IPS DF 4.7 (cell line): Measurements from ENCODE around the gene STX16.

Experiments
- DNase-seq: peaks from one replicate; pipeline ENCODE4 v3.0.0-alpha.2; 2013; ENCODE audit warnings: low spot score; ENCODE audit errors: extremely low read depth

Gene STX16

GRCh38 chr20:58618351-58619076, 32.6 kb upstream of the STX16 start:
- no peak for DNase-seq

GRCh38 chr20:58619077-58619863, 31.8 kb upstream of the STX16 start:
- DNase-seq = no peak

- no peak for DNase-seq
These were observed 31.1 kb upstream of the STX16 start for GRCh38 chr20:58619864-58620431.

GRCh38 chr20:58621906-58622548, 29.1 kb upstream of the STX16 start:
- no peak for DNase-seq

- DNase-seq = no peak
These were observed 28.2 kb upstream of the STX16 start for GRCh38 chr20:58622671-58623578.

GRCh38 chr20:58623579-58624473, 27.3 kb upstream of the STX16 start:
- no peak for DNase-seq

GRCh38 chr20:58624687-58625086, 26.4 kb upstream of the STX16 start:
- DNase-seq = no peak

GRCh38 chr20:58625585-58625984, 25.5 kb upstream of the STX16 start:
- no peak for DNase-seq

GRCh38 chr20:58626051-58626450, 25.0 kb upstream of the STX16 start:
- no peak for DNase-seq

- no peak for DNase-seq
These were observed 23.6 kb upstream of the STX16 start for GRCh38 chr20:58627212-58628072.

- no peak for DNase-seq
These were observed 22.4 kb upstream of the STX16 start for GRCh38 chr20:58628491-58629214.

GRCh38 chr20:58629215-58629580, 21.9 kb upstream of the STX16 start:
- no peak for DNase-seq

GRCh38 chr20:58630063-58630462, 21.0 kb upstream of the STX16 start:
- no peak for DNase-seq

GRCh38 chr20:58633161-58634053, 17.7 kb upstream of the STX16 start:
- DNase-seq = no peak

- DNase-seq = no peak
These were observed 17.0 kb upstream of the STX16 start for GRCh38 chr20:58634059-58634458.

- DNase-seq = no peak
These were observed 16.4 kb upstream of the STX16 start for GRCh38 chr20:58634521-58635278.

- no peak for DNase-seq
These were observed 15.8 kb upstream of the STX16 start for GRCh38 chr20:58635279-58635665.
